Peyer's patch (tissue), 4 donors: Measurements from ENCODE around the gene LDHAL6B. TPM values are rescaled to one million over a fixed set of nuclear protein-coding genes. Genes with fewer than 3 reads are reported as not detected.

Experiments used
- DNase-seq, 3 donors: peaks; one replicate each; pipeline ENCODE4 v3.0.0-alpha.2; 2017 to 2019
- H3K27ac ChIP-seq, 4 donors: fragments of 200-600 bp; sonication (generic); one replicate each; pipeline ENCODE4 v1.5.1; 2016 to 2019
- H3K27me3 ChIP-seq, 2 donors: fragments of 200-600 bp; sonication (generic); one replicate each; pipeline ENCODE4 v1.5.1; 2019
- H3K36me3 ChIP-seq, 3 donors: fragments of 200-600 bp; sonication (generic); one replicate each; pipeline ENCODE4 v1.5.1; 2016 to 2019
- H3K4me1 ChIP-seq, 4 donors: fragments of 200-600 bp; sonication (generic); one replicate each; pipeline ENCODE4 v1.5.1; 2016 to 2019
- H3K4me3 ChIP-seq, 4 donors: fragments of 200-600 bp; sonication (generic); 1 replicate in 3 of 4; 2 replicates in 1 of 4; pipeline ENCODE4 v1.5.1; 2016 to 2019; ENCODE audit warnings: mild to moderate bottlenecking in 1 of 4
- H3K9me3 ChIP-seq, 4 donors: fragments of 200-600 bp; sonication (generic); one replicate each; pipeline ENCODE4 v1.5.1; 2016 to 2019; ENCODE audit warnings: mild to moderate bottlenecking in 1 of 4
- CTCF ChIP-seq, 6 experiments: fragments of 450-650 bp in 4 of 6; fragments of 200-600 bp in 2 of 6; sonication (generic) in 1 of 6; IDR thresholded peaks; one replicate each; pipeline ENCODE4 v1.5.1; 2017 to 2019; ENCODE audit warnings: antibody characterized with exemption in 6 of 6, mild to moderate bottlenecking in 3 of 6, moderate library complexity in 1 of 6
- POLR2A ChIP-seq, 2 donors: fragments of 450-650 bp; IDR thresholded peaks; one replicate each; pipeline ENCODE4 v1.5.1; 2017; ENCODE audit warnings: antibody characterized with exemption in 2 of 2, mild to moderate bottlenecking in 2 of 2, moderate library complexity in 2 of 2
- total RNA-seq, 4 donors: library from RNA; depleted of rRNA; stranded (reverse); fragments of >200 nt; gene quantifications; one replicate each; pipeline ENCODE4 v1.1.0, GENCODE V29; 2016

Gene LDHAL6B
- total RNA-seq, 4 donors from 2014 or later, result not detected

- Histone ChIP-seq H3K27me3 (no peaks in the 10 kb centered on the region), H3K9me3 (no peaks in the 10 kb centered on the region), H3K36me3 (peaks cover 0 to 83% (median 0%) of the 10 kb centered on the region in 3 donors), H3K27ac (no peak overlapping the region), H3K4me3 (no peak overlapping the region), H3K4me1 (peaks cover 0 to 9% (median 0%) of the 10 kb centered on the region in 4 donors)
- DNase-seq, result no peak
- TF ChIP-seq CTCF (IDR thresholded peaks at IDR 0.05), result no peak
- no peak for TF ChIP-seq POLR2A (IDR thresholded peaks at IDR 0.05)
These were observed 38.1 kb upstream of the LDHAL6B start for GRCh38 chr15:59168536-59168935.

GRCh38 chr15:59169251-59169708 lies 37.4 kb upstream of the LDHAL6B start:
- Histone ChIP-seq H3K4me1 (peaks cover 0 to 9% (median 0%) of the 10 kb centered on the region in 4 donors), H3K36me3 (peaks cover 0 to 84% (median 0%) of the 10 kb centered on the region in 3 donors), H3K27ac (peak overlapping the region in 1 of 4 donors; percentile 42), H3K27me3 (no peaks in the 10 kb centered on the region), H3K9me3 (no peaks in the 10 kb centered on the region), H3K4me3 (no peak overlapping the region)
- DNase-seq, result no peak
- TF ChIP-seq CTCF (IDR thresholded peaks at IDR 0.05) (no peak), POLR2A (IDR thresholded peaks at IDR 0.05) (no peak)

- H3K4me1 ChIP-seq, result peaks cover 0 to 9% (median 2%) of the 10 kb centered on the region in 4 donors
- H3K4me3 ChIP-seq, result no peak overlapping the region
- H3K27me3 ChIP-seq, result no peaks in the 10 kb centered on the region
- TF ChIP-seq CTCF (IDR thresholded peaks at IDR 0.05), result no peak
- TF ChIP-seq POLR2A (IDR thresholded peaks at IDR 0.05), result no peak
- no peak for DNase-seq
- peaks cover 0 to 79% (median 0%) of the 10 kb centered on the region in 3 donors for H3K36me3 ChIP-seq
- H3K9me3 ChIP-seq, result no peaks in the 10 kb centered on the region
- no peak overlapping the region for H3K27ac ChIP-seq
These were observed 36.2 kb upstream of the LDHAL6B start for GRCh38 chr15:59170295-59171066.

- no peak for DNase-seq
- Histone ChIP-seq H3K9me3 (no peaks in the 10 kb centered on the region), H3K36me3 (peaks cover 0 to 73% (median 0%) of the 10 kb centered on the region in 3 donors), H3K4me1 (peaks cover 0 to 9% (median 2%) of the 10 kb centered on the region in 4 donors), H3K27ac (no peak overlapping the region), H3K4me3 (no peak overlapping the region), H3K27me3 (no peaks in the 10 kb centered on the region)
- TF ChIP-seq CTCF (IDR thresholded peaks at IDR 0.05) (no peak), POLR2A (IDR thresholded peaks at IDR 0.05) (no peak)
These were observed 35.6 kb upstream of the LDHAL6B start for GRCh38 chr15:59171067-59171397.

- Histone ChIP-seq H3K4me1 (peaks cover 0 to 9% (median 2%) of the 10 kb centered on the region in 4 donors), H3K27ac (no peak overlapping the region), H3K4me3 (no peak overlapping the region), H3K9me3 (no peaks in the 10 kb centered on the region), H3K36me3 (peaks cover 0 to 68% (median 0%) of the 10 kb centered on the region in 3 donors), H3K27me3 (no peaks in the 10 kb centered on the region)
- no peak for DNase-seq
- TF ChIP-seq POLR2A (IDR thresholded peaks at IDR 0.05) (no peak), CTCF (IDR thresholded peaks at IDR 0.05) (no peak)
These were observed 34.2 kb upstream of the LDHAL6B start for GRCh38 chr15:59172289-59172901.
